Cardiac muscle cell (in vitro differentiated cells and primary cell): ENCODE measurements around the gene CAD. TPM values are rescaled to one million over a fixed set of nuclear protein-coding genes. Genes with fewer than 3 reads are reported as not detected.

ENCODE experiments used
- DNase-seq, 2 donors: peaks; one replicate each; pipeline versions ENCODE4 v3.0.0 to v3.0.0-alpha.2; 2010 to 2017; ENCODE audit warnings: low read depth in 1 of 2, low spot score in 1 of 2
- H3K27ac ChIP-seq: fragments of 200-600 bp; sonication (generic); 2 replicates; pipeline ENCODE4 v1.5.1; 2016
- H3K27me3 ChIP-seq: fragments of 200-600 bp; sonication (generic); 2 replicates; pipeline ENCODE4 v1.6.0; 2016; ENCODE audit warnings: control low read depth
- H3K36me3 ChIP-seq: fragments of 200-600 bp; sonication (generic); 2 replicates; pipeline ENCODE4 v1.5.1; 2016; ENCODE audit warnings: control low read depth
- H3K4me1 ChIP-seq: fragments of 200-600 bp; sonication (generic); 2 replicates; pipeline ENCODE4 v1.8.1; 2017; ENCODE audit warnings: low read depth, mild to moderate bottlenecking, mixed run types
- H3K4me3 ChIP-seq: fragments of 200-600 bp; sonication (generic); 2 replicates; pipeline ENCODE4 v1.5.1; 2016; ENCODE audit warnings: mild to moderate bottlenecking
- H3K9me3 ChIP-seq: fragments of 200-600 bp; sonication (generic); 2 replicates; pipeline ENCODE4 v1.5.1; 2017; ENCODE audit warnings: low read depth, mild to moderate bottlenecking, control low read depth
- polyA plus RNA-seq: library from polyadenylated mRNA; unstranded; fragments of >200 nt; fragmentation: Nextera tagmentation; extraction: Ambion mirVana; gene quantifications from 2 replicates; pipeline ENCODE4 v1.2.1, GENCODE V29; 2016
- total RNA-seq: library from RNA; depleted of rRNA; stranded (reverse); fragments of >200 nt; gene quantifications from 2 replicates; pipeline ENCODE4 v1.2.3, GENCODE V29; 2016
- TF ChIP-seq, protein P1 (sequence below): IDR thresholded peaks from 2 replicates; pipeline ENCODE4 v1.5.1; 2012; ENCODE audit warnings: low read depth, mild to moderate bottlenecking, low read length

Gene CAD
- total and polyA plus RNA-seq, 2 experiments from 2014 or later: 30.1 to 51.7 TPM

DNA sequence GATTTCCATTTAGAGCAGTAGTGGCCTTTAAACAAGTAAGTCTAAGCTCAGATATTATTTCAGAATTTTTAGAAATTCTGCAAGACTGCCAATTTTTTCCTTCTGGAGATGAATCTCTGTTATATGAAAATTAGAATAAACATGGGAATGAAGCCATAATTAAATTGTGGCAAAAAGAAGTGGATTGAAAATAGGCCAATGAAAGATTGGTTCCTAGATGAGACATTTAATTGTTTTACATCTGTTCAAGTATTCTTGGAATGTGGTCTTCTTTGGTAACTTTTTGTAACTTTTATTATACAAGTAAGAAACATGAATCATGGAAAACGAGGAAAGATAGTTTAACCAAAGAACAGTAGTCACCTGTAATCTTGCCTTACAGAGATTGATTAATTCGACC, 10.3 kb downstream of the CAD start:
- TF ChIP-seq, protein P1, sequence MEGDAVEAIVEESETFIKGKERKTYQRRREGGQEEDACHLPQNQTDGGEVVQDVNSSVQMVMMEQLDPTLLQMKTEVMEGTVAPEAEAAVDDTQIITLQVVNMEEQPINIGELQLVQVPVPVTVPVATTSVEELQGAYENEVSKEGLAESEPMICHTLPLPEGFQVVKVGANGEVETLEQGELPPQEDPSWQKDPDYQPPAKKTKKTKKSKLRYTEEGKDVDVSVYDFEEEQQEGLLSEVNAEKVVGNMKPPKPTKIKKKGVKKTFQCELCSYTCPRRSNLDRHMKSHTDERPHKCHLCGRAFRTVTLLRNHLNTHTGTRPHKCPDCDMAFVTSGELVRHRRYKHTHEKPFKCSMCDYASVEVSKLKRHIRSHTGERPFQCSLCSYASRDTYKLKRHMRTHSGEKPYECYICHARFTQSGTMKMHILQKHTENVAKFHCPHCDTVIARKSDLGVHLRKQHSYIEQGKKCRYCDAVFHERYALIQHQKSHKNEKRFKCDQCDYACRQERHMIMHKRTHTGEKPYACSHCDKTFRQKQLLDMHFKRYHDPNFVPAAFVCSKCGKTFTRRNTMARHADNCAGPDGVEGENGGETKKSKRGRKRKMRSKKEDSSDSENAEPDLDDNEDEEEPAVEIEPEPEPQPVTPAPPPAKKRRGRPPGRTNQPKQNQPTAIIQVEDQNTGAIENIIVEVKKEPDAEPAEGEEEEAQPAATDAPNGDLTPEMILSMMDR: no peak
- H3K36me3 ChIP-seq: peaks cover 62% of the 10 kb centered on the region
- H3K4me1 ChIP-seq: no peaks in the 10 kb centered on the region

DNA sequence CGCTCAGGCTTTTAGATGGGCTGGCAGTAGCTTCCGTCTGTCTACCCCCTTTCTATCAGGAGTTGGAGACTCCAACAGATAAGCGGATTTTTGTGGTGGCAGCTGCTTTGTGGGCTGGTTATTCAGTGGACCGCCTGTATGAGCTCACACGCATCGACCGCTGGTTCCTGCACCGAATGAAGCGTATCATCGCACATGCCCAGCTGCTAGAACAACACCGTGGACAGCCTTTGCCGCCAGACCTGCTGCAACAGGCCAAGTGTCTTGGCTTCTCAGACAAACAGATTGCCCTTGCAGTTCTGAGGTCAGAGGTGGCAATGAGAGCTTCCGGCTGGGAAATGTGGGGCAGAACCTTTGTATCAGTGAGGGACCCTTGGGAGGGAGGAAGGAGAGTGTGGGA, 14.8 kb downstream of the CAD start:
- no peak overlapping the region for H3K4me3 ChIP-seq
- H3K27me3 ChIP-seq: no peaks in the 10 kb centered on the region
- H3K27ac ChIP-seq: no peak overlapping the region
- H3K36me3 ChIP-seq: peaks cover 66% of the 10 kb centered on the region
- TF ChIP-seq, protein P1: no peak
- no peaks in the 10 kb centered on the region for H3K9me3 ChIP-seq
- DNase-seq: no peak
- H3K4me1 ChIP-seq: no peaks in the 10 kb centered on the region

More for the DNA sequence above, 10.3 kb downstream of the CAD start:
- Histone ChIP-seq H3K27me3 (no peaks in the 10 kb centered on the region), H3K4me3 (no peak overlapping the region), H3K9me3 (no peaks in the 10 kb centered on the region), H3K27ac (no peak overlapping the region)
- DNase-seq: no peak

DNA sequence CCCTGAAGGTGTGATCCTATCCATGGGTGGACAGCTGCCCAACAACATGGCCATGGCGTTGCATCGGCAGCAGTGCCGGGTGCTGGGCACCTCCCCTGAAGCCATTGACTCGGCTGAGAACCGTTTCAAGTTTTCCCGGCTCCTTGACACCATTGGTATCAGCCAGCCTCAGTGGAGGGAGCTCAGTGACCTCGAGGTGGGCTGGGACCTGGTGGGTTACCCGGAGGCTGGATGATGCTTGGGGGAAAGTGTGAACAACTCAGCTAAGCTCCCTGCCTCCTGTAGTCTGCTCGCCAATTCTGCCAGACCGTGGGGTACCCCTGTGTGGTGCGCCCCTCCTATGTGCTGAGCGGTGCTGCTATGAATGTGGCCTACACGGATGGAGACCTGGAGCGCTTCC, 16.2 kb downstream of the CAD start:
- Histone ChIP-seq H3K4me1 (no peaks in the 10 kb centered on the region), H3K36me3 (peaks cover 56% of the 10 kb centered on the region), H3K27ac (no peak overlapping the region), H3K4me3 (no peak overlapping the region), H3K9me3 (no peaks in the 10 kb centered on the region), H3K27me3 (no peaks in the 10 kb centered on the region)
- DNase-seq: no peak
- TF ChIP-seq, protein P1: no peak

DNA sequence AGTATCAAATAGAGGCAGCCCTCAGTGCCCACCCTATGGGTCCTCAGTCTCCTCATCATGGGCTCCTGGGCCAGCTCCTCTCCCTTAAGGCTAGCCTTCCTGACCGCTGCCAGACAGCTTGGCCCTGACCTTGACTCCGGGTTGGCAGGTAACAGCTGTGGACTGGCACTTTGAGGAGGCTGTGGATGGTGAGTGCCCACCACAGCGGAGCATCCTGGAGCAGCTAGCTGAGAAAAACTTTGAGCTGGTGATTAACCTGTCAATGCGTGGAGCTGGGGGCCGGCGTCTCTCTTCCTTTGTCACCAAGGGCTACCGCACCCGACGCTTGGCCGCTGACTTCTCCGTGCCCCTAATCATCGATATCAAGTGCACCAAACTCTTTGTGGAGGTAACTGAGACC, 19.0 kb downstream of the CAD start:
- no peak overlapping the region for H3K27ac ChIP-seq
- TF ChIP-seq, protein P1: no peak

DNA sequence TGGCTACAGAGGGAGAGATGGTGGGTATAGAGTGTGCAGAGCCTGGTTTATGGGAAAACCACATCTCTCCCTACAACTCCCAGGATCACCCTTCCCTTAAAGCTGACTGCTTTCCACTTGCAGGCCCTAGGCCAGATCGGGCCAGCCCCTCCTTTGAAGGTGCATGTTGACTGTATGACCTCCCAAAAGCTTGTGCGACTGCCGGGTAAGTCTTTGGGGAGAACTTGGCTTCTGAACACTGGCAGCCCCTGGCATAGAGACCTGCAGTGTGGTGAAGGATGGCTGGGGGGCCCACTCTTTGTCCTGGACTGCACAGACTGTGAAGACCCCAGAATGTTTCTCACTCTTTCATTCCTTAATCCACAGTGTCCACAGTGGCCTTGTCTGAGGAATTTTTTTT, 19.5 kb downstream of the CAD start:
- H3K36me3 ChIP-seq: peaks cover 58% of the 10 kb centered on the region
- no peak overlapping the region for H3K27ac ChIP-seq
- H3K4me1 ChIP-seq: no peaks in the 10 kb centered on the region
- H3K9me3 ChIP-seq: no peaks in the 10 kb centered on the region
- no peak for DNase-seq
- H3K4me3 ChIP-seq: no peak overlapping the region
- H3K27me3 ChIP-seq: no peaks in the 10 kb centered on the region
- TF ChIP-seq, protein P1: no peak

More for the DNA sequence above, 19.0 kb downstream of the CAD start:
- Histone ChIP-seq H3K4me3 (no peak overlapping the region), H3K27me3 (no peaks in the 10 kb centered on the region), H3K36me3 (peaks cover 57% of the 10 kb centered on the region), H3K9me3 (no peaks in the 10 kb centered on the region), H3K4me1 (no peaks in the 10 kb centered on the region)
- DNase-seq: no peak
